Neural cell (in vitro differentiated cells): Measurements from ENCODE around the gene ISYNA1.

Experiments used
- EP300 ChIP-seq: fragments of 450-650 bp; conservative IDR thresholded peaks from 2 replicates; pipeline ENCODE4 v1.6.1; 2014; ENCODE audit warnings: antibody characterized with exemption, mild to moderate bottlenecking, moderate library complexity; ENCODE audit not compliant: poor library complexity, severe bottlenecking
- EZH2 ChIP-seq: fragments of 200-600, 300-800 bp; shearing (Covaris generic), sonication (generic); IDR thresholded peaks from 2 replicates; pipeline ENCODE4 v1.6.1; 2014; ENCODE audit warnings: antibody characterized with exemption, low read length, borderline replicate concordance, mild to moderate bottlenecking; ENCODE audit not compliant: insufficient read depth, poor library complexity, severe bottlenecking
- POLR2AphosphoS5 ChIP-seq: IDR thresholded peaks from 2 replicates; pipeline ENCODE4 v1.6.1; 2012
- TF ChIP-seq, protein P1 (sequence below): fragments of 450-650 bp; IDR thresholded peaks from 2 replicates; pipeline ENCODE4 v1.5.1; 2014; ENCODE audit warnings: antibody characterized with exemption, mild to moderate bottlenecking, moderate library complexity; ENCODE audit not compliant: poor library complexity, severe bottlenecking
- TF ChIP-seq, protein P2 (sequence below): IDR thresholded peaks from 2 replicates; pipeline ENCODE4 v1.6.1; 2012; ENCODE audit warnings: borderline replicate concordance

DNA sequence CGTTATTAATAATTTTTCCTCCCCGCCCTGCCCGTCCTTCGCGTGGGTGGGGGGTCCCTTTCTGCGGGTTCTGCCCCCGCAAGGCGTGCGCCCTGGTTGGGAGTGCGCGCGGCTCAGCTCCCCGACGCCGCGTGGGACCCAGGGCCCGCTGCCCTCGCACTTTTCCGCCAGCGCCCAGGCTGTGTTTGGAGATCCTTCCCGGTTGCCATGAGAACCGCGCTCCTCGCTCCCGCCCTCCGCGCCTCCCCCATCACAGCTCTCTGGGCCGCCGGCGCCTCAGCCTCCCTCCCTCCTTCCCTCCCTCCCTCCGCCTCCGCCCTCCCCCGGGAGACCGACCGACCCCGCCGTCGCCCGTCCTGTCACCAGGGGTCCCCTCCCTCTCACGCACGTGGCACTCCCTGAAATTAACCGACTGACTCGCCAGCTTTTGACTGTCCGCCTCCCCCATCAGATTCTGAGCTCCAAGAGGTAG, 21.1 kb downstream of the ISYNA1 start:
- TF ChIP-seq EZH2, result no peak
- TF ChIP-seq POLR2AphosphoS5, result peak; percentile 22
- TF ChIP-seq, protein P1, sequence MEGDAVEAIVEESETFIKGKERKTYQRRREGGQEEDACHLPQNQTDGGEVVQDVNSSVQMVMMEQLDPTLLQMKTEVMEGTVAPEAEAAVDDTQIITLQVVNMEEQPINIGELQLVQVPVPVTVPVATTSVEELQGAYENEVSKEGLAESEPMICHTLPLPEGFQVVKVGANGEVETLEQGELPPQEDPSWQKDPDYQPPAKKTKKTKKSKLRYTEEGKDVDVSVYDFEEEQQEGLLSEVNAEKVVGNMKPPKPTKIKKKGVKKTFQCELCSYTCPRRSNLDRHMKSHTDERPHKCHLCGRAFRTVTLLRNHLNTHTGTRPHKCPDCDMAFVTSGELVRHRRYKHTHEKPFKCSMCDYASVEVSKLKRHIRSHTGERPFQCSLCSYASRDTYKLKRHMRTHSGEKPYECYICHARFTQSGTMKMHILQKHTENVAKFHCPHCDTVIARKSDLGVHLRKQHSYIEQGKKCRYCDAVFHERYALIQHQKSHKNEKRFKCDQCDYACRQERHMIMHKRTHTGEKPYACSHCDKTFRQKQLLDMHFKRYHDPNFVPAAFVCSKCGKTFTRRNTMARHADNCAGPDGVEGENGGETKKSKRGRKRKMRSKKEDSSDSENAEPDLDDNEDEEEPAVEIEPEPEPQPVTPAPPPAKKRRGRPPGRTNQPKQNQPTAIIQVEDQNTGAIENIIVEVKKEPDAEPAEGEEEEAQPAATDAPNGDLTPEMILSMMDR, result no peak
- TF ChIP-seq, protein P2, sequence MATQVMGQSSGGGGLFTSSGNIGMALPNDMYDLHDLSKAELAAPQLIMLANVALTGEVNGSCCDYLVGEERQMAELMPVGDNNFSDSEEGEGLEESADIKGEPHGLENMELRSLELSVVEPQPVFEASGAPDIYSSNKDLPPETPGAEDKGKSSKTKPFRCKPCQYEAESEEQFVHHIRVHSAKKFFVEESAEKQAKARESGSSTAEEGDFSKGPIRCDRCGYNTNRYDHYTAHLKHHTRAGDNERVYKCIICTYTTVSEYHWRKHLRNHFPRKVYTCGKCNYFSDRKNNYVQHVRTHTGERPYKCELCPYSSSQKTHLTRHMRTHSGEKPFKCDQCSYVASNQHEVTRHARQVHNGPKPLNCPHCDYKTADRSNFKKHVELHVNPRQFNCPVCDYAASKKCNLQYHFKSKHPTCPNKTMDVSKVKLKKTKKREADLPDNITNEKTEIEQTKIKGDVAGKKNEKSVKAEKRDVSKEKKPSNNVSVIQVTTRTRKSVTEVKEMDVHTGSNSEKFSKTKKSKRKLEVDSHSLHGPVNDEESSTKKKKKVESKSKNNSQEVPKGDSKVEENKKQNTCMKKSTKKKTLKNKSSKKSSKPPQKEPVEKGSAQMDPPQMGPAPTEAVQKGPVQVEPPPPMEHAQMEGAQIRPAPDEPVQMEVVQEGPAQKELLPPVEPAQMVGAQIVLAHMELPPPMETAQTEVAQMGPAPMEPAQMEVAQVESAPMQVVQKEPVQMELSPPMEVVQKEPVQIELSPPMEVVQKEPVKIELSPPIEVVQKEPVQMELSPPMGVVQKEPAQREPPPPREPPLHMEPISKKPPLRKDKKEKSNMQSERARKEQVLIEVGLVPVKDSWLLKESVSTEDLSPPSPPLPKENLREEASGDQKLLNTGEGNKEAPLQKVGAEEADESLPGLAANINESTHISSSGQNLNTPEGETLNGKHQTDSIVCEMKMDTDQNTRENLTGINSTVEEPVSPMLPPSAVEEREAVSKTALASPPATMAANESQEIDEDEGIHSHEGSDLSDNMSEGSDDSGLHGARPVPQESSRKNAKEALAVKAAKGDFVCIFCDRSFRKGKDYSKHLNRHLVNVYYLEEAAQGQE, result no peak
- TF ChIP-seq EP300, result peak; percentile 42
